ENCODE results near the gene BCAS3.
"Not testable (repeated sequence)": the region's sequence is repeated elsewhere in the genome, so short reads cannot be mapped to it uniquely, and the experiment has no call there.

BCAS3 gene

GRCh38 chr17:61023996-61024395 is 346.3 kb downstream of the BCAS3 start:
- CTCF ChIA-PET, result no interaction called here

GRCh38 chr17:61026818-61027217 is 349.2 kb downstream of the BCAS3 start:
- Histone ChIP-seq H3K4me1 (ENCODE audit: control extremely low read depth in 1 of 4, control insufficient read depth in 4 of 4, insufficient read depth in 4 of 4, low read length in 3 of 4) (no peaks in the 10 kb centered on the region), H3K27ac (ENCODE audit: insufficient read depth in 1 of 2, low read depth in 1 of 2, low read length in 2 of 2, poor library complexity in 1 of 2, severe bottlenecking in 2 of 2) (no peak overlapping the region), H3K9me3 (ENCODE audit: control extremely low read depth in 1 of 5, control insufficient read depth in 4 of 5, insufficient read depth in 2 of 5, low read depth in 1 of 5, low read length in 4 of 5) (no peaks in the 10 kb centered on the region), H3K4me3 (ENCODE audit: control insufficient read depth in 1 of 7, extremely low read depth in 1 of 7, insufficient read depth in 4 of 7, low read depth in 2 of 7, low read length in 6 of 7) (no peak overlapping the region), H3K27me3 (replicated peaks in 2 of 5; ENCODE audit: control insufficient read depth in 4 of 5, insufficient read depth in 5 of 5, low read length in 4 of 5) (no peaks in the 10 kb centered on the region), H3K36me3 (ENCODE audit: control insufficient read depth in 4 of 4, insufficient read depth in 4 of 4, low read length in 3 of 4) (no peaks in the 10 kb centered on the region)
- no peak for DNase-seq
- POLR2A ChIA-PET, result no interaction called here
- CTCF ChIA-PET, result interaction anchor here (1.1 kb wide), 2 partner anchors 120 to 363 kb away, joined by 3 read pairs; no protein-coding TSS in a partner anchor
- WGBS (ENCODE audit: insufficient coverage), result 100% methylated on average over 1 of the region's 3 CpGs

More at GRCh38 chr17:61023996-61024395, 346.3 kb downstream of the BCAS3 start:
- no peaks in the 10 kb centered on the region for H3K9me3 ChIP-seq (ENCODE audit: control extremely low read depth in 1 of 5, control insufficient read depth in 4 of 5, insufficient read depth in 2 of 5, low read depth in 1 of 5, low read length in 4 of 5)
- no CpG with 5 or more reads among the region's 2 CpGs for WGBS (ENCODE audit: insufficient coverage)
- DNase-seq, result no peak
- H3K27me3 ChIP-seq (replicated peaks in 2 of 5; ENCODE audit: control insufficient read depth in 4 of 5, insufficient read depth in 5 of 5, low read length in 4 of 5), result no peaks in the 10 kb centered on the region
- H3K4me1 ChIP-seq (ENCODE audit: control extremely low read depth in 1 of 4, control insufficient read depth in 4 of 4, insufficient read depth in 4 of 4, low read length in 3 of 4), result no peaks in the 10 kb centered on the region
- H3K36me3 ChIP-seq (ENCODE audit: control insufficient read depth in 4 of 4, insufficient read depth in 4 of 4, low read length in 3 of 4), result no peaks in the 10 kb centered on the region
- no peak overlapping the region for H3K4me3 ChIP-seq (ENCODE audit: control insufficient read depth in 1 of 7, extremely low read depth in 1 of 7, insufficient read depth in 4 of 7, low read depth in 2 of 7, low read length in 6 of 7)
- POLR2A ChIA-PET, result no interaction called here
- H3K27ac ChIP-seq (ENCODE audit: insufficient read depth in 1 of 2, low read depth in 1 of 2, low read length in 2 of 2, poor library complexity in 1 of 2, severe bottlenecking in 2 of 2), result no peak overlapping the region

GRCh38 chr17:61029181-61029580 is 351.5 kb downstream of the BCAS3 start:
- Histone ChIP-seq H3K36me3 (ENCODE audit: control insufficient read depth in 4 of 4, insufficient read depth in 4 of 4, low read length in 3 of 4) (no peaks in the 10 kb centered on the region), H3K4me3 (ENCODE audit: control insufficient read depth in 1 of 7, extremely low read depth in 1 of 7, insufficient read depth in 4 of 7, low read depth in 2 of 7, low read length in 6 of 7) (no peak overlapping the region), H3K27me3 (replicated peaks in 2 of 5; ENCODE audit: control insufficient read depth in 4 of 5, insufficient read depth in 5 of 5, low read length in 4 of 5) (no peaks in the 10 kb centered on the region), H3K27ac (ENCODE audit: insufficient read depth in 1 of 2, low read depth in 1 of 2, low read length in 2 of 2, poor library complexity in 1 of 2, severe bottlenecking in 2 of 2) (no peak overlapping the region), H3K9me3 (ENCODE audit: control extremely low read depth in 1 of 5, control insufficient read depth in 4 of 5, insufficient read depth in 2 of 5, low read depth in 1 of 5, low read length in 4 of 5) (no peaks in the 10 kb centered on the region), H3K4me1 (ENCODE audit: control extremely low read depth in 1 of 4, control insufficient read depth in 4 of 4, insufficient read depth in 4 of 4, low read length in 3 of 4) (no peaks in the 10 kb centered on the region)
- ChIA-PET CTCF (interaction anchor here (0.9 kb wide), 1 partner anchor 9 kb away, joined by 3 read pairs; no protein-coding TSS in a partner anchor), POLR2A (no interaction called here)
- no peak for DNase-seq
- WGBS (ENCODE audit: insufficient coverage), result no CpG with 5 or more reads among the region's 4 CpGs

- whole genome bisulfite sequencing (ENCODE audit: insufficient coverage), result 92% methylated on average over 2 of the region's 4 CpGs
- H3K27me3 ChIP-seq (replicated peaks in 2 of 5; ENCODE audit: control insufficient read depth in 4 of 5, insufficient read depth in 5 of 5, low read length in 4 of 5), result no peaks in the 10 kb centered on the region
- ChIA-PET CTCF (interaction anchor here (0.7 kb wide), 1 partner anchor 39 kb away, joined by 3 read pairs; no protein-coding TSS in a partner anchor), POLR2A (interaction anchor here (0.6 kb wide), 1 partner anchor 24 kb away, joined by 5 read pairs; no protein-coding TSS in a partner anchor)
- no peak for DNase-seq
- no peaks in the 10 kb centered on the region for H3K4me1 ChIP-seq (ENCODE audit: control extremely low read depth in 1 of 4, control insufficient read depth in 4 of 4, insufficient read depth in 4 of 4, low read length in 3 of 4)
- no peak overlapping the region for H3K27ac ChIP-seq (ENCODE audit: insufficient read depth in 1 of 2, low read depth in 1 of 2, low read length in 2 of 2, poor library complexity in 1 of 2, severe bottlenecking in 2 of 2)
- H3K4me3 ChIP-seq (ENCODE audit: control insufficient read depth in 1 of 7, extremely low read depth in 1 of 7, insufficient read depth in 4 of 7, low read depth in 2 of 7, low read length in 6 of 7), result no peak overlapping the region
- peaks cover 0 to 2% (median 0%) of the 10 kb centered on the region in 5 experiments for H3K9me3 ChIP-seq (ENCODE audit: control extremely low read depth in 1 of 5, control insufficient read depth in 4 of 5, insufficient read depth in 2 of 5, low read depth in 1 of 5, low read length in 4 of 5)
- H3K36me3 ChIP-seq (ENCODE audit: control insufficient read depth in 4 of 4, insufficient read depth in 4 of 4, low read length in 3 of 4), result peaks cover 0 to 15% (median 0%) of the 10 kb centered on the region in 4 experiments
Measured at GRCh38 chr17:61040666-61041065, 363.0 kb downstream of the BCAS3 start.

- H3K4me3 ChIP-seq (ENCODE audit: control insufficient read depth in 1 of 7, extremely low read depth in 1 of 7, insufficient read depth in 4 of 7, low read depth in 2 of 7, low read length in 6 of 7); H3K27me3 ChIP-seq (replicated peaks in 2 of 5; ENCODE audit: control insufficient read depth in 4 of 5, insufficient read depth in 5 of 5, low read length in 4 of 5); POLR2A ChIA-PET; H3K4me1 ChIP-seq (ENCODE audit: control extremely low read depth in 1 of 4, control insufficient read depth in 4 of 4, insufficient read depth in 4 of 4, low read length in 3 of 4); H3K27ac ChIP-seq (ENCODE audit: insufficient read depth in 1 of 2, low read depth in 1 of 2, low read length in 2 of 2, poor library complexity in 1 of 2, severe bottlenecking in 2 of 2); CTCF ChIA-PET; H3K9me3 ChIP-seq (ENCODE audit: control extremely low read depth in 1 of 5, control insufficient read depth in 4 of 5, insufficient read depth in 2 of 5, low read depth in 1 of 5, low read length in 4 of 5); DNase-seq: not testable (repeated sequence)
- WGBS (ENCODE audit: insufficient coverage), result 93% methylated on average over 4 of the region's 5 CpGs
- H3K36me3 ChIP-seq (ENCODE audit: control insufficient read depth in 4 of 4, insufficient read depth in 4 of 4, low read length in 3 of 4), result peaks cover 0 to 12% (median 0%) of the 10 kb centered on the region in 4 experiments
Measured at GRCh38 chr17:61042348-61042747, 364.7 kb downstream of the BCAS3 start.

GRCh38 chr17:61047515-61047914 is 369.9 kb downstream of the BCAS3 start:
- ChIA-PET CTCF (no interaction called here), POLR2A (interaction anchor here (0.6 kb wide), 1 partner anchor 199 kb away, joined by 3 read pairs; no protein-coding TSS in a partner anchor)
- DNase-seq, result no peak
- Histone ChIP-seq H3K9me3 (ENCODE audit: control extremely low read depth in 1 of 5, control insufficient read depth in 4 of 5, insufficient read depth in 2 of 5, low read depth in 1 of 5, low read length in 4 of 5) (no peaks in the 10 kb centered on the region), H3K27me3 (replicated peaks in 2 of 5; ENCODE audit: control insufficient read depth in 4 of 5, insufficient read depth in 5 of 5, low read length in 4 of 5) (no peaks in the 10 kb centered on the region), H3K36me3 (ENCODE audit: control insufficient read depth in 4 of 4, insufficient read depth in 4 of 4, low read length in 3 of 4) (no peaks in the 10 kb centered on the region), H3K4me1 (ENCODE audit: control extremely low read depth in 1 of 4, control insufficient read depth in 4 of 4, insufficient read depth in 4 of 4, low read length in 3 of 4) (no peaks in the 10 kb centered on the region), H3K4me3 (ENCODE audit: control insufficient read depth in 1 of 7, extremely low read depth in 1 of 7, insufficient read depth in 4 of 7, low read depth in 2 of 7, low read length in 6 of 7) (no peak overlapping the region), H3K27ac (ENCODE audit: insufficient read depth in 1 of 2, low read depth in 1 of 2, low read length in 2 of 2, poor library complexity in 1 of 2, severe bottlenecking in 2 of 2) (no peak overlapping the region)

- no peak for DNase-seq
- H3K36me3 ChIP-seq (ENCODE audit: control insufficient read depth in 4 of 4, insufficient read depth in 4 of 4, low read length in 3 of 4), result no peaks in the 10 kb centered on the region
- ChIA-PET POLR2A (no interaction called here), CTCF (no interaction called here)
- H3K4me1 ChIP-seq (ENCODE audit: control extremely low read depth in 1 of 4, control insufficient read depth in 4 of 4, insufficient read depth in 4 of 4, low read length in 3 of 4), result no peaks in the 10 kb centered on the region
- H3K27ac ChIP-seq (ENCODE audit: insufficient read depth in 1 of 2, low read depth in 1 of 2, low read length in 2 of 2, poor library complexity in 1 of 2, severe bottlenecking in 2 of 2), result no peak overlapping the region
- H3K9me3 ChIP-seq (ENCODE audit: control extremely low read depth in 1 of 5, control insufficient read depth in 4 of 5, insufficient read depth in 2 of 5, low read depth in 1 of 5, low read length in 4 of 5), result no peaks in the 10 kb centered on the region
- H3K27me3 ChIP-seq (replicated peaks in 2 of 5; ENCODE audit: control insufficient read depth in 4 of 5, insufficient read depth in 5 of 5, low read length in 4 of 5), result no peaks in the 10 kb centered on the region
- 92% methylated on average over 1 of the region's 3 CpGs for WGBS (ENCODE audit: insufficient coverage)
- H3K4me3 ChIP-seq (ENCODE audit: control insufficient read depth in 1 of 7, extremely low read depth in 1 of 7, insufficient read depth in 4 of 7, low read depth in 2 of 7, low read length in 6 of 7), result no peak overlapping the region
Measured at GRCh38 chr17:61048376-61049106, 370.9 kb downstream of the BCAS3 start.

All from common myeloid progenitor, CD34-positive (primary cell).